Kidney epithelial cell (primary cell): Measurements from ENCODE around the gene FADS2. TPM values are rescaled to one million over a fixed set of nuclear protein-coding genes. Genes with fewer than 3 reads are reported as not detected.

ENCODE experiments used
- DNase-seq: peaks from one replicate; pipeline ENCODE4 v3.0.0-alpha.2; 2010; ENCODE audit warnings: low read depth
- H3K27me3 ChIP-seq: 2 replicates; pipeline ENCODE4 v1.6.0; 2011; ENCODE audit warnings: low read length; ENCODE audit not compliant: control insufficient read depth, insufficient read depth
- H3K36me3 ChIP-seq: 2 replicates; pipeline ENCODE4 v1.5.1; 2011; ENCODE audit warnings: low read length; ENCODE audit not compliant: control insufficient read depth, insufficient read depth
- H3K4me3 ChIP-seq: 2 replicates; pipeline ENCODE4 v1.5.1; 2011; ENCODE audit warnings: low read depth, mild to moderate bottlenecking, control low read depth, low read length
- total RNA-seq: library from RNA; depleted of rRNA; stranded (reverse); fragments of >200 nt; gene quantifications from 2 replicates; pipeline ENCODE4 v1.2.3, GENCODE V29; 2015
- TF ChIP-seq, protein P1 (sequence below): IDR thresholded peaks from 2 replicates; pipeline ENCODE4 v1.5.1; 2011; ENCODE audit warnings: mild to moderate bottlenecking, moderate library complexity, low read length, control low read depth, inconsistent platforms; ENCODE audit not compliant: insufficient read depth, poor library complexity, severe bottlenecking

FADS2 gene
- total RNA-seq, 1 donor from 2014 or later, result 235 TPM

DNA sequence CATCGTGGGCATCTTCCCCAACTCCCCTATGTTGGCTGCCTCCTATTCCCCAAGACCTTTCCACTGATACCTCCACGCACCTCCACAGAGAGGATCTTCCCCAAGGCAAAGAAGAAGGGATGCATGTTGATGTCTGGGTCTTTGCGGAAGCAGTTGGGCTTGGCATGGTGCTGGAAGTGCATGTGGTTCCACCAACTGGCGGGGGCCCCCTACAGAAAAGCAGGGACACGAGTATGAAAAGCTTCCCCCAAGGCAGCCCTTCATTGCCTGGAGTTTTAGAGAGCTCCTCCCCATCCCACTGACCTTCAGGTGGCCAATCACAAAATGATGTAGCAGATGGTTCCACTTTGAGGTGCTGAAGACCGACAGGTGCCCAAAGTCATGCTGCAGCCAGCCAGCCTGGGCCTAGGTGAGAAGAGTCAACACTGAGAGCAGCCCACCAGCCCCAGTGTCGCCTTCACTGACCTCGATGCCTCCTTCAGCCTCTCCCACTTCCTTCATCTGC is 17.4 kb upstream of the FADS2 start:
- Histone ChIP-seq H3K4me3 (no peak overlapping the region), H3K27me3 (no peaks in the 10 kb centered on the region), H3K36me3 (peaks cover 9% of the 10 kb centered on the region)
- DNase-seq, result no peak
- TF ChIP-seq, protein P1, sequence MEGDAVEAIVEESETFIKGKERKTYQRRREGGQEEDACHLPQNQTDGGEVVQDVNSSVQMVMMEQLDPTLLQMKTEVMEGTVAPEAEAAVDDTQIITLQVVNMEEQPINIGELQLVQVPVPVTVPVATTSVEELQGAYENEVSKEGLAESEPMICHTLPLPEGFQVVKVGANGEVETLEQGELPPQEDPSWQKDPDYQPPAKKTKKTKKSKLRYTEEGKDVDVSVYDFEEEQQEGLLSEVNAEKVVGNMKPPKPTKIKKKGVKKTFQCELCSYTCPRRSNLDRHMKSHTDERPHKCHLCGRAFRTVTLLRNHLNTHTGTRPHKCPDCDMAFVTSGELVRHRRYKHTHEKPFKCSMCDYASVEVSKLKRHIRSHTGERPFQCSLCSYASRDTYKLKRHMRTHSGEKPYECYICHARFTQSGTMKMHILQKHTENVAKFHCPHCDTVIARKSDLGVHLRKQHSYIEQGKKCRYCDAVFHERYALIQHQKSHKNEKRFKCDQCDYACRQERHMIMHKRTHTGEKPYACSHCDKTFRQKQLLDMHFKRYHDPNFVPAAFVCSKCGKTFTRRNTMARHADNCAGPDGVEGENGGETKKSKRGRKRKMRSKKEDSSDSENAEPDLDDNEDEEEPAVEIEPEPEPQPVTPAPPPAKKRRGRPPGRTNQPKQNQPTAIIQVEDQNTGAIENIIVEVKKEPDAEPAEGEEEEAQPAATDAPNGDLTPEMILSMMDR, result no peak

DNA sequence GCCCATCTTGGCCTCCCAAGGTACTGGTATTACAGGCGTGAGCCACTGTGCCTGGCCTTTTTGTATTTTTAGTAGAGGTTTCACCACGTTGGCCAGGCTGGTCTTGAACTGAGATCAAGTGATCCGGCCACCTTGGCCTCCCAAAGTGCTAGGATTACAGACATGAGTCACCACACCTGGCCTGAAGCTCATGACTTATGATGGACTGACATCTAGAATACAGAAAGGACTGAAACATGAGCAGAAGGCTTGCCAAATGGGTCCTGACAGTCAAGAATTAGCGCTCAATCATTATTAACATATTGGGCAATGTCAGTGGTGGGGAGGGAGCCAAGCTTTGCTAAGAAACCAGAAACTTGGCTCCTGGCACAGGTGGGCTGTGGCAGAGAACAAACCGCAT is 16.3 kb upstream of the FADS2 start:
- DNase-seq, result no peak
- H3K36me3 ChIP-seq, result peaks cover 9% of the 10 kb centered on the region
- no peaks in the 10 kb centered on the region for H3K27me3 ChIP-seq
- TF ChIP-seq, protein P1, result no peak
- H3K4me3 ChIP-seq, result no peak overlapping the region

GRCh38 chr11:61812736-61813411 is 15.2 kb upstream of the FADS2 start:
- no peak for DNase-seq
- H3K4me3 ChIP-seq, result no peak overlapping the region
- TF ChIP-seq, protein P1, result no peak
- H3K36me3 ChIP-seq, result peaks cover 9% of the 10 kb centered on the region
- H3K27me3 ChIP-seq, result no peaks in the 10 kb centered on the region

- DNase-seq, result no peak
- TF ChIP-seq, protein P1, result no peak
- Histone ChIP-seq H3K4me3 (peak overlapping the region; percentile 69), H3K36me3 (peaks cover 8% of the 10 kb centered on the region), H3K27me3 (no peaks in the 10 kb centered on the region)
Measured at GRCh38 chr11:61814247-61814957, 13.7 kb upstream of the FADS2 start.

DNA sequence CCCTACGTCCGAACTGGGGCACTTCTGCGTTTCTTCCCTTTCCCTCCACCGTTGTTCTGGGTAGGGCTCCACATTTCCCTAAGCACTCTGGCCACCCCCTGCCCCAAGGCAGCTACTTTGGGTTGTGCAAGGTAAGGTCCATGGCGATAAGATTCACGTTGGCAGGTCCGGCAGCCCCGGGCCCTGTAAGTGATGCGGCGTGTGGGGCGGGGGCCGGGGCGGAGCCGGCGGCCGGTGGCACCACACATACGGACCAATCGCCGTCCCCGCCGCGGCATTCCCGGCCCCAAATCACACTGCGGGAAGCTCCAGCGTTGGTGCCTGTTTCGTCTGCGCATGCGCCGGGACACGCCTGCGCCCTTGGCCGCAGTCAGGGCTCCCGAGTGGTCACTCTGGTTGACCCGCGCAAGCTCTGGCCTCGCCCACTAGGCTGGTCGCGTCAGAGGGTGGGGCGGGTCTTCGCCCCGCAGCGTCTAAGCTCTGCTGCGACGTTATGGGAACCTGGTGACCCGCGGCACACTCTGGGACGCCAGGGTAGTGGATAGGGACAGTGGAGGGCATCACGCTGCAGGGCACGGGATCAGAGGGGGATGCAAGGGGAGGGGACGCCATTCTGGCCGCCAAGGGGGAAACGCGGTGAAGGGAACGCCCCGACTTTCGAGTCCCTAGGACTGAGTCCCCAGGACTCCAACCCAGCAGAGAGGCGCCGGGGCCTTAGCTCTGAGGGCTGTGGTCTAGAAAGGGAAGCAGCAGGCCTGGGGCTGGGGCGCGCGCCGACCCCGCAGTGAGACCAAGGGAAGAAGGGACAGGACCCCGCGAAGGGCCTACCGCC is 12.9 kb upstream of the FADS2 start:
- DNase-seq, result peak; percentile 83
- Histone ChIP-seq H3K27me3 (no peaks in the 10 kb centered on the region), H3K4me3 (peak overlapping the region; percentile 69), H3K36me3 (peaks cover 4% of the 10 kb centered on the region)
- TF ChIP-seq, protein P1, result no peak
